ENCODE data around the gene CXCL17. TPM values are rescaled to one million over a fixed set of nuclear protein-coding genes. Genes with fewer than 3 reads are reported as not detected.

Gene CXCL17
- total and polyA plus RNA-seq, 7 donors: 0.90 to 1.2 TPM; not detected in 5

DNA sequence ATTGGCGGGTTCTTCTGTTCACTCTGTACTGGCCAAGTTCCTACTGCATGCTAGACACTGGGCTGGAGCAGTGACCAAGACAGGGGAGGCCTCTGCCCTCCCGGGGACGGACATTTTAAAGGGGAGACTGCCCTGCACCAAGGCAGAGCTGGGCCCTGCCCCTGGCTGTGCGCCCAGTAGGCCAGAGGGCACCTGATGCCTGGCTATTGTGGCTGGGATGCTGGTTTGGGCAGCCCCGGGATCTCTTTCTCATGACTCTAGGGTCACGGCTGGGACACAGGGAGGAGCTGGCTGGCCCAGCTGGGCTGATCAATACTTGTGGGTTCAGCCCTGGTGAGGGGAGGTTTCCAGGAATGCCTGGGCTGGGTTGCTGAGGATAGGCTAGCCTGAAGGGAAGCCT is 33.3 kb downstream of the CXCL17 start:
- H3K9me3 ChIP-seq: no peaks in the 10 kb centered on the region
- intact Hi-C loops (cut with DNase I): no loop called here
- 52 to 73% methylated on average over 6 of the region's 6 CpGs for WGBS, 2 donors

DNA sequence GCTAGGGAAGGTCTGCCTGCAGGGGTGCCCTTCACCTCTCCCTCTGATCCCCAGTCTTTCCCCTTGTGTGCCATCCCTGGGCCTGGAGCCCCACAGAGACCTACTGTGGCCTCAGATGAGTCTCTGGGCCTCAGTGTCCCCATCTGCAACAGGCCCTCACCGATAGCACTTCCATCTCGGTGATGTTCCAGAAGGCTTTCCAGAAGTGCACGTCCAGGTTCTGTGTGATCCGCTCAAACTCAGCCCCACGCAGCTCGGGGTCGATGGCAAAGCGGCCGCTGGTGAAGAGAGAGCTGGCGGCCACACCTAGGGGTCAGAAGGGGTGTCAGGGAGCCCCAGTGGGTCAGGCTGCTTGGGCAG is 35.0 kb downstream of the CXCL17 start:
- H3K4me1 ChIP-seq: peaks cover 0 to 6% (median 2%) of the 10 kb centered on the region in 4 donors
- no peak overlapping the region for H3K4me3 ChIP-seq
- H3K27me3 ChIP-seq: no peaks in the 10 kb centered on the region
- TF ChIP-seq, protein P1, sequence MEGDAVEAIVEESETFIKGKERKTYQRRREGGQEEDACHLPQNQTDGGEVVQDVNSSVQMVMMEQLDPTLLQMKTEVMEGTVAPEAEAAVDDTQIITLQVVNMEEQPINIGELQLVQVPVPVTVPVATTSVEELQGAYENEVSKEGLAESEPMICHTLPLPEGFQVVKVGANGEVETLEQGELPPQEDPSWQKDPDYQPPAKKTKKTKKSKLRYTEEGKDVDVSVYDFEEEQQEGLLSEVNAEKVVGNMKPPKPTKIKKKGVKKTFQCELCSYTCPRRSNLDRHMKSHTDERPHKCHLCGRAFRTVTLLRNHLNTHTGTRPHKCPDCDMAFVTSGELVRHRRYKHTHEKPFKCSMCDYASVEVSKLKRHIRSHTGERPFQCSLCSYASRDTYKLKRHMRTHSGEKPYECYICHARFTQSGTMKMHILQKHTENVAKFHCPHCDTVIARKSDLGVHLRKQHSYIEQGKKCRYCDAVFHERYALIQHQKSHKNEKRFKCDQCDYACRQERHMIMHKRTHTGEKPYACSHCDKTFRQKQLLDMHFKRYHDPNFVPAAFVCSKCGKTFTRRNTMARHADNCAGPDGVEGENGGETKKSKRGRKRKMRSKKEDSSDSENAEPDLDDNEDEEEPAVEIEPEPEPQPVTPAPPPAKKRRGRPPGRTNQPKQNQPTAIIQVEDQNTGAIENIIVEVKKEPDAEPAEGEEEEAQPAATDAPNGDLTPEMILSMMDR (IDR thresholded peaks at IDR 0.05): no peak
- TF ChIP-seq EP300 (IDR thresholded peaks at IDR 0.05) (no peak), POLR2A (IDR thresholded peaks at IDR 0.05) (no peak), POLR2AphosphoS5 (IDR thresholded peaks at IDR 0.05) (no peak)
- intact Hi-C loops (cut with DNase I): no loop called here
- no peaks in the 10 kb centered on the region for H3K36me3 ChIP-seq
- H3K9me3 ChIP-seq: no peaks in the 10 kb centered on the region
- no peak overlapping the region for H3K27ac ChIP-seq
- 98% methylated on average over 10 of the region's 10 CpGs for WGBS, 2 donors
- DNase-seq: no peak

More for the DNA sequence above, 33.3 kb downstream of the CXCL17 start:
- no peak overlapping the region for H3K4me3 ChIP-seq
- peaks cover 0 to 6% (median 2%) of the 10 kb centered on the region in 4 donors for H3K4me1 ChIP-seq
- DNase-seq: no peak
- TF ChIP-seq, protein P1 (IDR thresholded peaks at IDR 0.05): no peak
- TF ChIP-seq POLR2AphosphoS5 (IDR thresholded peaks at IDR 0.05): no peak
- TF ChIP-seq POLR2A (IDR thresholded peaks at IDR 0.05): no peak
- TF ChIP-seq EP300 (IDR thresholded peaks at IDR 0.05): no peak
- no peaks in the 10 kb centered on the region for H3K36me3 ChIP-seq
- H3K27me3 ChIP-seq: no peaks in the 10 kb centered on the region
- no peak overlapping the region for H3K27ac ChIP-seq

DNA sequence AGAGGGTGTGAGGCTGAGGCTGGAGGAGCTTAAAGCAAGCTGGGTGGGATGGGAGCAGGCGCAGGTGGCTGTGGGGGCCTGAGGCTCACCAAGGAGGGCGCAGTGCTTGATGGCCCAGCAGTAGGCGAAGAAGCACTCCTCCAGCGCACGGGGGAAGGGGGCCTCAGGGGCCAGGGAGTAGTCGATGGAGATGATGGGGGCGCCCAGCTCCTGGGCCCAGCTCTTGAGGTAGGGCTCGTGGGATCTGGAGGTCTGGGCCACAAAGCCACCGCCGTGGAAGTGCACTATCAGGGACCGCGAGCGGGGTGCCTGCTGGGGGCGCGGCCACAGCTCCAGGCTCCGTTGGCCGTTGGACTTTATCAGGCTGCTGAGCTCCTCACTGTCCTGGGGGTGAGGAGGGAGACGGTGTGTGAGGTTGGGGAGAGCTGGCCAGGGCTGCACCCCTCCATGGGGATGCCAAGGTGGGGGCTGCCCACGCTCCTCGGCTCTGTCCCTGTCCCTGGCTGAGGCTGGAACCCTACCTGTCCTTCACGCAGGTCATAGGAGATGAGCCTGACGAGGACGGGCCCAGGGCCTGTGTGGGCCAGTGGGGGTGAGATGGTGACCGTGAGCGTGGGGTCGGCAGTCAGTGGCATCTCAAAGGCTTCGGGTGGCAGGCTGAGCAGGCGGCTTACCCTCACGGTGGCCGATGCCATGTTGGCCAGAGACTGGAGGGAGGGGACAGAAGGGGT is 35.5 kb downstream of the CXCL17 start:
- Histone ChIP-seq H3K36me3 (no peaks in the 10 kb centered on the region), H3K27ac (no peak overlapping the region), H3K27me3 (no peaks in the 10 kb centered on the region), H3K4me3 (no peak overlapping the region), H3K4me1 (peaks cover 0 to 9% (median 6%) of the 10 kb centered on the region in 4 donors), H3K9me3 (no peaks in the 10 kb centered on the region)
- no peak for DNase-seq
- WGBS, 2 donors: 95% methylated on average over 30 of the region's 30 CpGs
- no peak for TF ChIP-seq POLR2AphosphoS5 (IDR thresholded peaks at IDR 0.05)
- TF ChIP-seq POLR2A (IDR thresholded peaks at IDR 0.05): no peak
- no peak for TF ChIP-seq EP300 (IDR thresholded peaks at IDR 0.05)
- TF ChIP-seq, protein P1 (IDR thresholded peaks at IDR 0.05): no peak
- intact Hi-C loops (cut with DNase I): no loop called here

DNA sequence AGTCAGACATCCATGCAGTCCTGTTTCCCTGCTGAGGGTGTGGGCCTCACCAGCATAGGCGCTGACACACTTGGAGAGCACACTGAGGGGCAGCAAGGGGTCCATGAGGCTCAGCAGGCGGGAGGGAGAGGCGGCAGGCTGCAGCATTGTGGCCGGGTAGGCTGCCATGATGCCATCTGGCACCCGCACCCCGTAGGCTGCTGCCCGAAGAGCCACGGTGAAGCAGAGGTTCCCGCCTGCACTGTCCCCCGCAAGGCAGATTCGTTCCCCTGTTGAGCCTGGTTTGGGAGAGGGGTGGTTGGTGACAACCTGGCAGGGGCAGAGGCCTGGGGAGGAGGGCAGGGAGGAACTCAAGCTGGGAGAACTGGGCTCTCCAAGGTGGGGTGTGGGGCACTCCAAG is 36.6 kb downstream of the CXCL17 start:
- intact Hi-C loops (cut with DNase I): no loop called here
- no peak for TF ChIP-seq EP300 (IDR thresholded peaks at IDR 0.05)

DNA sequence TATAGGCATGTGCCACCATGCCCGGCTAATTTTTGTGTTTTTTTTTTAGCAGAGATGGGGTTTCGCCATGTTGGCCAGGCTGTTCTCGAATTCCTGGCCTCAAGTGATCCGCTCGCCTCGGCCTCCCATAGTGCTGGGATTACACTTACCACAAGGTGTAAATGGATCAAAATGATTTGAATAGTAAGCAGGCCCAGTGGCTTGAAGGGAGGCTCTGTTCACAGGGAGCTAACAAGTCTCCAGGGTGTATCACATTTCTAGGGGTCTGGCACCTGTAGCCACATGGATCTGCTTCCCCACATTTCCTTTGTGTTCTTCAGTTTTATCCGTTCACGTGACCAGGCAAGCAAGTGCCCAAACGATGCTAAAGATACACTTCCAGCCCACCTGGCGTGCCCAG is 39.2 kb downstream of the CXCL17 start:
- no peak for TF ChIP-seq POLR2A (IDR thresholded peaks at IDR 0.05)
- Histone ChIP-seq H3K9me3 (no peaks in the 10 kb centered on the region), H3K4me3 (no peak overlapping the region), H3K27me3 (no peaks in the 10 kb centered on the region), H3K27ac (no peak overlapping the region), H3K4me1 (peaks cover 0 to 18% (median 16%) of the 10 kb centered on the region in 4 donors), H3K36me3 (no peaks in the 10 kb centered on the region)
- DNase-seq: no peak
- intact Hi-C loops (cut with DNase I): no loop called here
- 96 to 97% methylated on average over 10 of the region's 10 CpGs for WGBS, 2 donors

More for the DNA sequence above, 36.6 kb downstream of the CXCL17 start:
- peaks cover 0 to 20% (median 15%) of the 10 kb centered on the region in 4 donors for H3K4me1 ChIP-seq
- no peak for DNase-seq
- H3K27me3 ChIP-seq: no peaks in the 10 kb centered on the region
- H3K4me3 ChIP-seq: no peak overlapping the region
- 97 to 98% methylated on average over 11 of the region's 11 CpGs for WGBS, 2 donors
- no peak overlapping the region for H3K27ac ChIP-seq
- no peaks in the 10 kb centered on the region for H3K36me3 ChIP-seq
- no peaks in the 10 kb centered on the region for H3K9me3 ChIP-seq

Data from sigmoid colon (tissue), 7 donors.